Subcutaneous abdominal adipose tissue (tissue), 5 donors: ENCODE measurements around the gene MIEF1.

Experiments used
- H3K27ac ChIP-seq: one replicate; pipeline ENCODE4 v1.7.0; 2013; ENCODE audit warnings: low read depth, mild to moderate bottlenecking, inconsistent platforms, low read length, moderate library complexity
- H3K27me3 ChIP-seq, 5 donors: one replicate each; pipeline ENCODE4 v1.7.0; 2013; ENCODE audit warnings: low read length in 5 of 5, inconsistent platforms in 1 of 5; ENCODE audit not compliant: control insufficient read depth in 5 of 5, insufficient read depth in 4 of 5
- H3K36me3 ChIP-seq, 5 donors: one replicate each; pipeline ENCODE4 v1.7.0; 2013; ENCODE audit warnings: low read length in 5 of 5; ENCODE audit not compliant: control insufficient read depth in 5 of 5, insufficient read depth in 5 of 5
- H3K4me1 ChIP-seq, 5 donors: one replicate each; pipeline ENCODE4 v1.7.0; 2013; ENCODE audit warnings: low read length in 5 of 5, mild to moderate bottlenecking in 3 of 5, moderate library complexity in 1 of 5; ENCODE audit not compliant: control insufficient read depth in 5 of 5, insufficient read depth in 5 of 5
- H3K4me3 ChIP-seq, 5 donors: one replicate each; pipeline ENCODE4 v1.7.0; 2013; ENCODE audit warnings: low read length in 5 of 5, low read depth in 1 of 5
- H3K9ac ChIP-seq, 5 donors: one replicate each; pipeline ENCODE4 v1.7.0; 2013; ENCODE audit warnings: low read length in 5 of 5, mild to moderate bottlenecking in 4 of 5, moderate library complexity in 3 of 5
- H3K9me3 ChIP-seq, 5 donors: one replicate each; pipeline ENCODE4 v1.7.0; 2013; ENCODE audit warnings: low read length in 5 of 5; ENCODE audit not compliant: control insufficient read depth in 5 of 5
- donor health status: healthy.
- donor health status: healthy.
- donor health status: healthy.
- donor health status: healthy.
- donor health status: healthy.

MIEF1 gene

DNA sequence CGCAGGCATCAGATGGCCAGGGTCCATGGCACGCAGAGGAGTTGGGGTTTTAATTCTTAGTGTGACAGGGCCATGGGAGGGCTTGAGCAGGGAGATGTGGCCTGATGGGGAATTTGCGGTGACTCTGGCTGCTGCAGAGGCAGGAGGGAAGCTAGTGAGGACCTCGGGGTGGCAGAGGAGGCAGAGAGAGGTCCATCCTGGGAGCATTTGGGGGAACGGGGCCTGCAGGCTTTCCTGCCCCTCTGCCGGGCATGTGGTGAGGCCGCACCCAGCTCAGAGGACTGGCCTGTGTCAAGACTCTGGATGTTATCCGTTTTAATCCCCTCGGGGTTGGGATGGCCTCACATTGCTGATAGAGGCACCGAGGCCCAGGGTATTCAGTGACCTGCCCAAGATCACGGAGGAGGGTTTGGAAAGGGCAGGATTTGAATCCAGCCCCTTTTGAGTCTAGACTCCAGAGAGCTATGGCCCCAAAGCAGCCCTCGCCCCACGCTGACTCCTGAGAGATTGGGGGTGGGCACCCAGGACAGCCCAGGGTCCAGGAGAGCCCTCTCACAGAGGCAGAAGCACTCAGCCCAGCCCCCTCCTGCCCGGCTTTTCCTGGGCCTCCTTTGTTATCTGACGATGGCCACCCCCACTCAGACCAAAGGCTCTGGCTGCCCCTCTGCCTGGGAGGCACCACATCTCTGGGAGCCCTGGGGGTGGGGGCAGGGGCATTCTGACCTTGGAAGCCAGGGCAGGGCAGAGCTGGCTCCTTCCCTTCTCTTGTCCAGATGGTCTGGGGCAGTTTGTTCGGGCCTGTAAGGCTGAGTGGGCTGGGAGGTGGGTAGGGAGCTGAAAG lies 31.4 kb upstream of the MIEF1 start:
- Histone ChIP-seq H3K9ac (peak overlapping the region in 1 of 5 donors; percentile 38), H3K27ac (peak overlapping the region; percentile 40), H3K4me1 (peaks cover 10 to 87% (median 81%) of the 10 kb centered on the region in 5 donors), H3K36me3 (no peaks in the 10 kb centered on the region), H3K27me3 (no peaks in the 10 kb centered on the region), H3K4me3 (no peak overlapping the region), H3K9me3 (no peaks in the 10 kb centered on the region)

DNA sequence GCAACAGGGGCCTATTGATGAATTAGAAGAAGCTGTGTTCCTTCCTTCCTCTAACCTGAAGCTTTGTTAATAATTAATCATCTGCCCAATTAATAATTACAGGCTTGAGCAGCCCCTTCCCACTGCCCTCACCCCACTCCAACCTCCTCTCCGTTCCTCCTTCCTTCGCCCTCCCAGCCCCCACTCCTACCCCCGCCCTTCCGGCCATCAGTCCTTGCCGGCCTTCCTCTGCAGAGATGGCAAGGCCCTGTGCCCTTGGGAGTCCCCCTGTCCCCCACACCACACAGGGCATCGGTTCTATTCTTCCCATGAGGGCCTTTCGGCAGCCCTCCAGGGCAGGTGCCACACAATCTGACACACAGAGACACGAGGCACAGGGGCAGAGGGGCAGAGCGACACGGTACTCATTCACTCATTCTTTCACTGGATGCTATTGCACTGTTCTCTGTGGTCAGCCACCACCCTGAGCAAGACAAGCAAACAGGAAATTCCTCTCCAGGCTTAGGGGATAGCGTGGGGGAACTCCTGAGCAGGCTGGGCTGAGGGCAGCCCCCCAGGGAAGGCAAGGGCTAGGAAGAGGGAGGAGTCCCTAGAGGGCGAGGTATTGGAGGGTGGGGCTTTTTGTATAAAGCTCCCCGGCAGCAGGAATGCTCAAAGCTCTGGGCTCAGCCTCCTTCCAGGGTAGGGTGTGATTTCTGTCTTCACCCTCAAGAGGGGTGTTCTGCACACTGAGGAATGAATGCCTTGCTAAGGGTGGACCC lies 30.5 kb upstream of the MIEF1 start:
- Histone ChIP-seq H3K4me1 (peaks cover 14 to 85% (median 81%) of the 10 kb centered on the region in 5 donors), H3K27ac (peak overlapping the region; percentile 40), H3K4me3 (peak overlapping the region in 1 of 5 donors; percentile 6), H3K9ac (peak overlapping the region in 3 of 5 donors; percentile 18 to 48 (median 18)), H3K9me3 (no peaks in the 10 kb centered on the region), H3K36me3 (no peaks in the 10 kb centered on the region), H3K27me3 (no peaks in the 10 kb centered on the region)

DNA sequence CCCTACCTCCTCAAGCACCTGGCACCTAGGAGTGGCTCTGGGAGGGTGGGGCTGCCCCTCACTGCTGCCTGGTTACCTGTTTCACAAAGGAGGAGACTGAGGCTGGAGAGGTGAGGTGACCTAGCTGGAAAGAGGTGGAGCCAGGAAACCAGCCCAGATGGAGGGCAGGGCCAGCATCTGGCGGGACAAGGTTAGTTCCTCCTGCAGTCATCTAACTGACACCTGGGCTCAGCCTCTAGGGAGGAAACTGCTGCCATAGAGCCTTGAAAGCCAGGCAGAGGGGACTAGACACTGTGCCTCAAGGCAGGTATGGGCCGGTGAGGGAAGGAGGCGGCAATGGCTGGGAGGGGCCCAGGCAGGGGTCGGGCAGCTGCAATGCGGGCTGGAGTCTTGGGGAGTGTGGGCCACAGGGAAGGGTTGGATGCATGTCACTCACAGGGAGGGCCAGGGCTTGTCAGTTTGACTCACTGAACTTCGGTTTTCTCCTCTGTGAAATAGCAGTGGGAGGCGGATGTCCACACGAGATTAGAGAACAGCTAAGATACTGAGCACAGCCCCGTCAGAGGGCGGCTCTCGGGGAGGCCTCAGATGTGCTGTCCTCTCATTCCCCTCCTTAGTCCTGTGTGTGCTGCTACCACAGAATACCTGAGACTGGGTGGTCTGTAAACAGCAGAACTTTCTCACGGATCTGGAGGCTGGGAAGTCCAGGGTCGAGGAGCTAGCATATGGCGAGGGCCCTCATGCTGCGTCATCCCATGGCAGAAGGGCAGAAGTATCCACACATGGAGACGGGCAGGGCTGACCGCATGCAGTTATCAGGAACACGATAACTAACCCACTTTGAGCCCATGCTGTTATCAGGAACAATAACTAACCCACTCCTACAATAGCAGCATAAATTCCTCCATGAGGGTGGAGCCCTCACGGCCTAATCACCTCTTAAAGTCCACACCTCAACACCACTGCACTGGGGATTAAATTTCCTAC lies 29.2 kb upstream of the MIEF1 start:
- peak overlapping the region; percentile 37 for H3K27ac ChIP-seq
- H3K4me1 ChIP-seq: peaks cover 9 to 83% (median 73%) of the 10 kb centered on the region in 5 donors
- no peak overlapping the region for H3K9ac ChIP-seq
- H3K9me3 ChIP-seq: no peaks in the 10 kb centered on the region
- no peak overlapping the region for H3K4me3 ChIP-seq
- no peaks in the 10 kb centered on the region for H3K36me3 ChIP-seq
- no peaks in the 10 kb centered on the region for H3K27me3 ChIP-seq

DNA sequence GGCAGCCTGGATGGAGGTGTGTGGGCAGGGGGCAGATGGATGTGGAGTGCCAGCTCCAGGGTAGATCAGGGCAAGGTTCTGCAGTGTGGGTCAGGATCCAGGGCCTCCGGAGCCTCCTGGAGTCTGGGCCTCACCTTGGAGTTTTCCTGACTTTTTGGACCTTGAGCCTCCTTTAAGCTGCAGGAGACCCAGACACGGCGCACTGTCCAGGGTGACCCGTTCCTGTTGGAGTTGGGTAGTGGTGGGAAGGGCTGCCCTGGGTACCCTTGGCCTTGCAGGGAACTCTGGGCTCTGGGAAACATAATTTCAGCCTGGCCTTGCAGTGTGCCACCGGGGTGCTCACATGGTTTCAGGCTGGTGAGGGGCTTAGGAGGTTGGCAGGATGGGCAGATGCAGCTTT lies 28.2 kb upstream of the MIEF1 start:
- Histone ChIP-seq H3K4me3 (no peak overlapping the region), H3K27me3 (no peaks in the 10 kb centered on the region), H3K36me3 (no peaks in the 10 kb centered on the region), H3K9me3 (no peaks in the 10 kb centered on the region), H3K9ac (peak overlapping the region in 1 of 5 donors; percentile 14), H3K4me1 (peaks cover 9 to 82% (median 74%) of the 10 kb centered on the region in 5 donors), H3K27ac (peak overlapping the region; percentile 16)

DNA sequence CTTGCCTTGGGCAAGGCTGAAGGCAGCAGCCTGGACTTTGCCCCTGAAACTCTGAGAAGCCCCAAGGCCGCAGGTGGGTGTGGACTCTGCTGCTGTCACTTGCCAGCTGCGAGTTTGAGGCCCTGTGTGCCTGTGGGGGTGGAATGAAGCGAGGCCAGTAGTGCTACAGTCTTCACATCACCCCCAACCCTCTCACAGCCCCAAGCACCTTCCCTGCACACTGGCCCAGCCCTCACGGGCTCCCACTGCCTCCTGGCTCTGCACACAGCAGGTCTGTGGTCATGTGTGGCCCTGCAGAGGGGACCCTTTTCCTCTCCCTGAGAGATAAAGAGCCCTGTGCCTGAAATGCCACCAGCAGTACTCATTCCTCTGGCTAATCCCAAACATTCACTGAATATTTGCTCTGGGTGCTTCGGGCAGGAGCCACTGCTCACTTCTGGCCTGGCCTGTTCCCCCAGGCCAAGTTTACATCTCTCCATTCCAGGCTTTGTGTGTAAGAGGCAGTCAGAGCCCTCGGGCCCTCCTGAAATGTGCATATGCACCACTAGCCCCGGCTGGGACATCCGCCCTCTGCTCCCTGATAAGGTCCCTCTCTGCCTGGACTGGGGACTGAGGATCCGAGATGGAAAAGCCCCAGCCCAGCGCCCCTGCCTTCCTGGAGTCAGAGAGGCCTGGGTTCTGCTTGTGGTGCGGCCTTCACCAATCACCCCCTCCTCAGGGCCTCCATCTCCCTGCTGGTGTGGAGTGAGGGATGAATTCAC lies 27.6 kb upstream of the MIEF1 start:
- H3K4me3 ChIP-seq: no peak overlapping the region
- peak overlapping the region; percentile 16 for H3K27ac ChIP-seq
- no peaks in the 10 kb centered on the region for H3K27me3 ChIP-seq
- H3K4me1 ChIP-seq: peaks cover 9 to 77% (median 70%) of the 10 kb centered on the region in 5 donors
- H3K36me3 ChIP-seq: no peaks in the 10 kb centered on the region
- H3K9ac ChIP-seq: peak overlapping the region in 2 of 5 donors; percentile 14 to 39
- no peaks in the 10 kb centered on the region for H3K9me3 ChIP-seq

DNA sequence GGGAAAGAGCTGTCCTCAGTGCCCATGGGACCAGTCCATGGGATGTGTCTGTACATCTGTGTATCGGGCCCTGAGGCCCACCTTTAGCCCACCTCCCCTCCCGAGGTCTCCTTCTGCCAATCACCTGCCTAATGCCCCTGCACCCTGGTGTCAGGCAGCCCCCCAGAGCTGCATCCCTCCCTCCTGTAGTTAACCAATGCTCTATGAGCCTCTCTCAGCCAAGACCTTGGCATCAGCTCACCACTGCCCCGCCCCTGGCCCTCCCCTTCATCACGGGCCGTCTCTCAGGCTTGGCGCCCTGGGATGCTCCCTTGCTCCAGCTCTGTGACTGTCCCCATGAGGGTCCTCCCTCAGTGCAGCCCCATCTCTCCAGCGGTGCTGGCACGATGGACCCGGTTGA lies 26.8 kb upstream of the MIEF1 start:
- no peak overlapping the region for H3K27ac ChIP-seq
- H3K4me3 ChIP-seq: no peak overlapping the region
- no peak overlapping the region for H3K9ac ChIP-seq
- no peaks in the 10 kb centered on the region for H3K9me3 ChIP-seq
- no peaks in the 10 kb centered on the region for H3K36me3 ChIP-seq
- peaks cover 9 to 69% (median 62%) of the 10 kb centered on the region in 5 donors for H3K4me1 ChIP-seq
- no peaks in the 10 kb centered on the region for H3K27me3 ChIP-seq

DNA sequence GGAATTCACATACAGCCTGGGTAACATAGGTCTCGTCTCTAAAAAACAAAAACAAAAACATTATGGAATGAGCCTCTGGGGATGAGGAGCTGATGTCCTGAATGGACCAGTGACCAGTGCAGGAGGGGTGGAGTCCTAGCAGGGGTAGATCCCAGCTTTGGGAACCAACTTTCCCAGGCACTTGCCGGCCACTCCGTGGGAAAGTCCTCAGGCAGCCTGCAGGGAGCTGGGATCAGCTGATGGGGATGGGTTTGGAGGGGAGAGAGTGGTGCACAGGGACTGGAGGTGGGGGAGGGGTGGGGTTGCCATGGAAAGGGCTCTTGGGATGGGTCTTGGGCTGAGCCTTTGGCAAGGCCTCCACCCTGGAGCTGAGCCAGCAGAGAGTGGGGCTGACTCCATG lies 26.2 kb upstream of the MIEF1 start:
- H3K4me1 ChIP-seq: peaks cover 9 to 64% (median 57%) of the 10 kb centered on the region in 5 donors
- H3K4me3 ChIP-seq: no peak overlapping the region
- no peaks in the 10 kb centered on the region for H3K9me3 ChIP-seq
- H3K27me3 ChIP-seq: no peaks in the 10 kb centered on the region
- H3K27ac ChIP-seq: no peak overlapping the region
- H3K9ac ChIP-seq: peak overlapping the region in 1 of 5 donors; percentile 48
- H3K36me3 ChIP-seq: no peaks in the 10 kb centered on the region

DNA sequence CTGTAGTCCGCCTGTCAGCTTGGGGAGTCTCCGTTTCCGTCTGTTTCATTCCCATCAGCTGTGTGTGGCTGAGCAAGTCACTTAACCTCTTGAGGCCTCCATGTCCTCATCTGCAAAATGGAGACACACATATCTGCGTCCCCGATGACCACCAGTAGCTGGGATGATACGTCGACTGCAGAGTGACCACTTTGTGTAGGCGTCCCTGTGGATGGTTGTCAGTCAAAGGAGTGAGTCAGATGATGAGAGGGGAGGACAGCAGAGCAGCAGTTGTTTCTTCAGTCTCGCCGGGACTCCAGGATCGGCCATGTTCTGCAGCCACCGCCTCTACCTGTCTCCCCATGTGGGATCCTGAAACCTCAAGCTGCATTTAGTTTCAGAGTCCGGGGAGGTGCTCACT lies 25.4 kb upstream of the MIEF1 start:
- Histone ChIP-seq H3K4me3 (no peak overlapping the region), H3K4me1 (peaks cover 9 to 56% (median 49%) of the 10 kb centered on the region in 5 donors), H3K9me3 (no peaks in the 10 kb centered on the region), H3K27me3 (no peaks in the 10 kb centered on the region), H3K27ac (no peak overlapping the region), H3K36me3 (no peaks in the 10 kb centered on the region), H3K9ac (no peak overlapping the region)

DNA sequence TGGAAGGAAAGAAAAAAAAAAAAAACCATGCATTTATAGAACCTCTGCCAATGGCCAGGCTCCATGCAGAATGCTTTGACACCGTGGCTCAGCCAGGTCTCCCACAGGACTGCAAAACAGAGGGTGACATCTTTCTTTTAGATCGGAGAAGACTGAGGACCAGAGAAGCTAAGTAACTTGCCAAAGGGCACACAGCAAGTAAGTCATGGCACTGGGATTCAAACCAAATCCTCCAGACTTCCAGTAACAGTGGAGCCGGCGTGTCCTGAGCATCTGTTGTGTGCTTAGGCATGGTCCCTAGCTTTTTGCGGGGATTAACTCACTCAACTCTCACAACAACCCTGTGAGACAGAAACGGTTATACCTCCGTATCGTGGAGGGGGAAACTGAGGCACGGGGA lies 24.5 kb upstream of the MIEF1 start:
- Histone ChIP-seq H3K4me1 (peaks cover 6 to 47% (median 42%) of the 10 kb centered on the region in 5 donors), H3K4me3 (no peak overlapping the region), H3K27ac (no peak overlapping the region), H3K36me3 (no peaks in the 10 kb centered on the region), H3K9ac (no peak overlapping the region), H3K9me3 (no peaks in the 10 kb centered on the region), H3K27me3 (no peaks in the 10 kb centered on the region)
